Panc1 (cell line): ENCODE measurements around the gene ACYP2. TPM values are rescaled to one million over a fixed set of nuclear protein-coding genes. Genes with fewer than 3 reads are reported as not detected.

ENCODE experiments used
- ATAC-seq: fragments of 200-7000 bp; cut with Tn5 transposase; 2 replicates; pipeline ENCODE4 v1.9.1; 2020; ENCODE audit warnings: mild to moderate bottlenecking, moderate library complexity
- BruUV-seq: library from RNA; stranded (reverse); fragments of 400-500 nt; replicated peaks from 2 replicates; lab custom pipeline; 2021; lab: Mats Ljungman, UMichigan
- CTCF ChIA-PET: fragments of 300-600 bp; sonication (Branson Sonifier 250); formaldehyde crosslinking; loops from one replicate; lab custom pipeline; 2022; ENCODE audit warnings: antibody characterized with exemption; lab: Charles Lee
- POLR2A ChIA-PET: fragments of 300-600 bp; sonication (Branson Sonifier 250); formaldehyde crosslinking; loops from one replicate; lab custom pipeline; 2022; ENCODE audit warnings: antibody characterized with exemption; lab: Charles Lee
- DNase-seq: peaks from one replicate; pipeline ENCODE4 v3.0.0-alpha.2; 2010; ENCODE audit warnings: low read depth, low spot score
- H3K27ac ChIP-seq: 2 replicates; pipeline ENCODE4 v1.5.1; 2011; ENCODE audit warnings: mild to moderate bottlenecking, low read length, inconsistent platforms
- H3K27me3 ChIP-seq: fragments of 200-500 bp; sonication (Bioruptor generic); 2 replicates; pipeline ENCODE4 v1.6.0; 2014; ENCODE audit warnings: low read length, inconsistent platforms; ENCODE audit not compliant: control insufficient read depth, insufficient read depth
- H3K36me3 ChIP-seq: fragments of 200-500 bp; sonication (Bioruptor generic); 2 replicates; pipeline ENCODE4 v1.5.1; 2014; ENCODE audit warnings: inconsistent platforms, mild to moderate bottlenecking, low read length, moderate library complexity; ENCODE audit not compliant: control insufficient read depth, insufficient read depth
- H3K4me1 ChIP-seq: 2 replicates; pipeline ENCODE4 v1.5.1; 2011; ENCODE audit warnings: inconsistent platforms, mild to moderate bottlenecking, low read length, moderate library complexity; ENCODE audit not compliant: control insufficient read depth, insufficient read depth
- H3K4me3 ChIP-seq, 2 experiments: 2 replicates each; pipeline ENCODE4 v1.5.1; 2011 to 2012; ENCODE audit warnings: low read depth in 2 of 2, low read length in 2 of 2, mild to moderate bottlenecking in 2 of 2, inconsistent platforms in 1 of 2, moderate library complexity in 1 of 2
- H3K9me3 ChIP-seq: fragments of 200-500 bp; sonication (Bioruptor generic); 2 replicates; pipeline ENCODE4 v1.5.1; 2014; ENCODE audit warnings: low read depth, mild to moderate bottlenecking, inconsistent platforms, low read length, moderate library complexity; ENCODE audit not compliant: control insufficient read depth, insufficient read depth
- POLR2AphosphoS5 ChIP-seq: IDR thresholded peaks from 2 replicates; pipeline ENCODE4 v1.6.1; 2012; ENCODE audit warnings: mild to moderate bottlenecking, low read depth, low read length, moderate library complexity
- SIN3A ChIP-seq: IDR thresholded peaks from 2 replicates; pipeline ENCODE4 v1.6.1; 2012; ENCODE audit warnings: low read depth, mild to moderate bottlenecking, low read length, moderate library complexity, borderline replicate concordance; ENCODE audit not compliant: insufficient read depth
- TCF7L2 ChIP-seq: IDR thresholded peaks from 2 replicates; pipeline ENCODE4 v1.6.1; 2011; ENCODE audit warnings: mild to moderate bottlenecking, low read depth, low read length, inconsistent platforms
- in situ Hi-C: cut with HindIII; loops from 2 replicates; pipeline ENCODE4 v1.10.0; 2016; ENCODE audit warnings: low sequenced_read_pairs, low pct_unique_long_range_greater_than_20kb
- intact Hi-C: fragments of 100-400 bp; cut with micrococcal nuclease; formaldehyde crosslinking; loops from one replicate; pipeline ENCODE4 v1.10.0; 2022; ENCODE audit not compliant: unreplicated experiment
- total RNA-seq: library from RNA; stranded (reverse); gene quantifications from one replicate; pipeline ENCODE4 v1.2.1, GENCODE V29; 2021; ENCODE audit not compliant: unreplicated experiment
- TF ChIP-seq, protein P1 (sequence below): fragments of 450-650 bp; IDR thresholded peaks from 2 replicates; pipeline ENCODE4 v1.5.1; 2017; ENCODE audit warnings: mild to moderate bottlenecking
- TF ChIP-seq, protein P2 (sequence below), 2 experiments: IDR thresholded peaks; 2 replicates each; pipeline ENCODE4 v1.6.1; 2011 to 2012; ENCODE audit warnings: low read depth in 2 of 2, control low read depth in 1 of 2, low read length in 1 of 2, mild to moderate bottlenecking in 1 of 2, moderate library complexity in 1 of 2; ENCODE audit not compliant: insufficient read depth in 1 of 2

Gene ACYP2
- total RNA-seq, 1 experiment from 2014 or later: 11.5 TPM

DNA sequence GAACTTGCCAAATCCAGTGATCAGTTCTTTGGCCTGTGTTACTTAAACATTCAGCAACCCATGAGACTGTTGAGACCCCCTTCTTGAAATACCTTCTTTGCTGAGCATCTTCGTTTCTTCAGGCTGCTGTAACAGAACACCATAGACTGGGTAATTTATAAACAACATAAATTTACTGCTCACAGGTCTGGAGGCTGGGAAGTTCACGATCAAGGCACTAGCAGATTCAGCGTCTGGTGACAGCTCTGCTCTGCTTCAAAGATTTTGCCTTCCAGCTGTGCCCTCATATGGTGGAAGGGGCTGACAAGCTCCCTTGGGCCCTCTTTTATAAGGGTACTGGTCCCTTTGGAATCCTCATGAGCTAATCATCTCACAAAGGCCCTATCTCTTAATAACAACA, 169.4 kb downstream of the ACYP2 start:
- BruUV-seq: no TSS peak
- intact Hi-C loops (no loop called here), in situ Hi-C loops (no loop called here)
- H3K4me1 ChIP-seq: no peaks in the 10 kb centered on the region
- ChIA-PET CTCF (no interaction called here), POLR2A (no interaction called here)
- no peak for ATAC-seq
- H3K4me3 ChIP-seq: no peak overlapping the region
- no peak overlapping the region for H3K27ac ChIP-seq
- no peaks in the 10 kb centered on the region for H3K9me3 ChIP-seq
- TF ChIP-seq SIN3A (no peak), POLR2AphosphoS5 (no peak)
- TF ChIP-seq, protein P1, sequence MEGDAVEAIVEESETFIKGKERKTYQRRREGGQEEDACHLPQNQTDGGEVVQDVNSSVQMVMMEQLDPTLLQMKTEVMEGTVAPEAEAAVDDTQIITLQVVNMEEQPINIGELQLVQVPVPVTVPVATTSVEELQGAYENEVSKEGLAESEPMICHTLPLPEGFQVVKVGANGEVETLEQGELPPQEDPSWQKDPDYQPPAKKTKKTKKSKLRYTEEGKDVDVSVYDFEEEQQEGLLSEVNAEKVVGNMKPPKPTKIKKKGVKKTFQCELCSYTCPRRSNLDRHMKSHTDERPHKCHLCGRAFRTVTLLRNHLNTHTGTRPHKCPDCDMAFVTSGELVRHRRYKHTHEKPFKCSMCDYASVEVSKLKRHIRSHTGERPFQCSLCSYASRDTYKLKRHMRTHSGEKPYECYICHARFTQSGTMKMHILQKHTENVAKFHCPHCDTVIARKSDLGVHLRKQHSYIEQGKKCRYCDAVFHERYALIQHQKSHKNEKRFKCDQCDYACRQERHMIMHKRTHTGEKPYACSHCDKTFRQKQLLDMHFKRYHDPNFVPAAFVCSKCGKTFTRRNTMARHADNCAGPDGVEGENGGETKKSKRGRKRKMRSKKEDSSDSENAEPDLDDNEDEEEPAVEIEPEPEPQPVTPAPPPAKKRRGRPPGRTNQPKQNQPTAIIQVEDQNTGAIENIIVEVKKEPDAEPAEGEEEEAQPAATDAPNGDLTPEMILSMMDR: no peak
- TF ChIP-seq, protein P2, sequence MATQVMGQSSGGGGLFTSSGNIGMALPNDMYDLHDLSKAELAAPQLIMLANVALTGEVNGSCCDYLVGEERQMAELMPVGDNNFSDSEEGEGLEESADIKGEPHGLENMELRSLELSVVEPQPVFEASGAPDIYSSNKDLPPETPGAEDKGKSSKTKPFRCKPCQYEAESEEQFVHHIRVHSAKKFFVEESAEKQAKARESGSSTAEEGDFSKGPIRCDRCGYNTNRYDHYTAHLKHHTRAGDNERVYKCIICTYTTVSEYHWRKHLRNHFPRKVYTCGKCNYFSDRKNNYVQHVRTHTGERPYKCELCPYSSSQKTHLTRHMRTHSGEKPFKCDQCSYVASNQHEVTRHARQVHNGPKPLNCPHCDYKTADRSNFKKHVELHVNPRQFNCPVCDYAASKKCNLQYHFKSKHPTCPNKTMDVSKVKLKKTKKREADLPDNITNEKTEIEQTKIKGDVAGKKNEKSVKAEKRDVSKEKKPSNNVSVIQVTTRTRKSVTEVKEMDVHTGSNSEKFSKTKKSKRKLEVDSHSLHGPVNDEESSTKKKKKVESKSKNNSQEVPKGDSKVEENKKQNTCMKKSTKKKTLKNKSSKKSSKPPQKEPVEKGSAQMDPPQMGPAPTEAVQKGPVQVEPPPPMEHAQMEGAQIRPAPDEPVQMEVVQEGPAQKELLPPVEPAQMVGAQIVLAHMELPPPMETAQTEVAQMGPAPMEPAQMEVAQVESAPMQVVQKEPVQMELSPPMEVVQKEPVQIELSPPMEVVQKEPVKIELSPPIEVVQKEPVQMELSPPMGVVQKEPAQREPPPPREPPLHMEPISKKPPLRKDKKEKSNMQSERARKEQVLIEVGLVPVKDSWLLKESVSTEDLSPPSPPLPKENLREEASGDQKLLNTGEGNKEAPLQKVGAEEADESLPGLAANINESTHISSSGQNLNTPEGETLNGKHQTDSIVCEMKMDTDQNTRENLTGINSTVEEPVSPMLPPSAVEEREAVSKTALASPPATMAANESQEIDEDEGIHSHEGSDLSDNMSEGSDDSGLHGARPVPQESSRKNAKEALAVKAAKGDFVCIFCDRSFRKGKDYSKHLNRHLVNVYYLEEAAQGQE (IDR thresholded peaks at IDR 0.05; ENCODE audit: insufficient read depth in 1 of 2, low read depth in 2 of 2, low read length in 1 of 2): no peak
- H3K36me3 ChIP-seq: no peaks in the 10 kb centered on the region
- no peak for DNase-seq
- H3K27me3 ChIP-seq: peaks cover 2% of the 10 kb centered on the region; the same call in 1 of the 2 replicates

DNA sequence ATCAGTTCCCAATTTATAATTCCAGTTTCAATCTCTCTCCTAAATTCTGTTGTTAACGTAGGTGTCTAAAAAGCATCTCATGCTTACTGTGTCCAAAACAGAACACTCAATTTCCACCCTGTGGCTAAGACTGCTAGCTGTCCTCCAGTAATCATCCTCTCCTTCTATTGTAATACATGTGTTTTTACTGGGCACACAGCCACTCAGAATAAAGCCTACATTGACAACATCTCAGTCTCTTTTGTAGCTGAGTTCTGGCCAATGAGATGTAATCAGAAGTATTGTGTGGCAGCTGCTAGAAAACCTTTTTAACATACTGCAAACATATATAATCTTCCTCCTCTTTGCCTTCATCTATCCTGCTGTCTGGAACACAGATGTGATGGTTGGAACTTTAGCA, 170.0 kb downstream of the ACYP2 start:
- Histone ChIP-seq H3K27me3 (peaks cover 2% of the 10 kb centered on the region; the same call in 1 of the 2 replicates), H3K4me3 (no peak overlapping the region), H3K36me3 (no peaks in the 10 kb centered on the region), H3K4me1 (no peaks in the 10 kb centered on the region), H3K27ac (no peak overlapping the region), H3K9me3 (no peaks in the 10 kb centered on the region)
- no TSS peak for BruUV-seq
- no peak for TF ChIP-seq POLR2AphosphoS5
- TF ChIP-seq, protein P1: no peak
- TF ChIP-seq, protein P2 (IDR thresholded peaks at IDR 0.05; ENCODE audit: insufficient read depth in 1 of 2, low read depth in 2 of 2, low read length in 1 of 2): no peak
- no peak for TF ChIP-seq SIN3A
- TF ChIP-seq TCF7L2: no peak
- intact Hi-C loops (no loop called here), in situ Hi-C loops (no loop called here)
- ChIA-PET POLR2A (no interaction called here), CTCF (no interaction called here)
- DNase-seq: no peak
- no peak for ATAC-seq
